OCI-LY3 (cell line): ENCODE data around the gene ANKS1B.

Experiments
- H2AFZ ChIP-seq: fragments of 200-600, 300-600 bp; shearing (Covaris generic); 2 replicates; pipeline ENCODE4 v1.6.0; 2014; ENCODE audit warnings: antibody characterized with exemption, low read depth, low read length
- H3K27ac ChIP-seq: fragments of 200-600, 300-600 bp; sonication (generic); 2 replicates; pipeline ENCODE4 v1.5.1; 2014; ENCODE audit warnings: mild to moderate bottlenecking, low read length, moderate library complexity, mixed read lengths
- H3K27me3 ChIP-seq: fragments of 200-600, 300-600 bp; sonication (generic); 2 replicates; pipeline ENCODE4 v1.6.1; 2014; ENCODE audit warnings: low read depth, low read length, mixed read lengths
- H3K36me3 ChIP-seq: fragments of 200-600, 300-600 bp; sonication (generic); replicated peaks from 2 replicates; pipeline ENCODE3; 2014; ENCODE audit warnings: low read depth, low read length, mixed read lengths
- H3K4me1 ChIP-seq: fragments of 300-600, 200-600 bp; sonication (generic); 2 replicates; pipeline ENCODE4 v1.6.1; 2014; ENCODE audit warnings: low read length, mixed read lengths
- H3K4me2 ChIP-seq: fragments of 200-600, 300-600 bp; sonication (generic); 2 replicates; pipeline ENCODE4 v1.6.1; 2014; ENCODE audit warnings: low read length, mixed read lengths
- H3K4me3 ChIP-seq: fragments of 300-600, 200-600 bp; sonication (generic); 2 replicates; pipeline ENCODE4 v1.5.1; 2014; ENCODE audit warnings: antibody characterized with exemption, mild to moderate bottlenecking, low read length, moderate library complexity
- H3K79me2 ChIP-seq: fragments of 300-600, 200-600 bp; shearing (Covaris generic); 2 replicates; pipeline ENCODE4 v1.6.1; 2014; ENCODE audit warnings: mild to moderate bottlenecking, low read length, mixed read lengths
- H3K9ac ChIP-seq: fragments of 300-600, 200-600 bp; shearing (Covaris generic); 2 replicates; pipeline ENCODE4 v1.6.0; 2014; ENCODE audit warnings: mild to moderate bottlenecking, low read length, moderate library complexity
- H3K9me3 ChIP-seq: fragments of 200-600, 300-600 bp; shearing (Covaris generic); 2 replicates; pipeline ENCODE4 v1.6.1; 2014; ENCODE audit warnings: low read length, mixed read lengths; ENCODE audit not compliant: insufficient read depth
- H4K20me1 ChIP-seq: fragments of 200-600, 300-600 bp; sonication (generic); 2 replicates; pipeline ENCODE4 v1.6.1; 2016; ENCODE audit warnings: low read length, mixed read lengths; ENCODE audit not compliant: insufficient read depth
- EZH2phosphoT487 ChIP-seq: fragments of 200-600 bp; shearing (Covaris generic); IDR thresholded peaks from 2 replicates; pipeline ENCODE4 v1.6.1; 2018; ENCODE audit warnings: antibody characterized with exemption, mixed run types, low read depth
- TF ChIP-seq, protein P1 (sequence below): fragments of 200-600, 300-600 bp; sonication (generic); IDR thresholded peaks from 2 replicates; pipeline ENCODE4 v1.5.1; 2014; ENCODE audit warnings: antibody characterized with exemption, low read length, low read depth

The ANKS1B gene

DNA sequence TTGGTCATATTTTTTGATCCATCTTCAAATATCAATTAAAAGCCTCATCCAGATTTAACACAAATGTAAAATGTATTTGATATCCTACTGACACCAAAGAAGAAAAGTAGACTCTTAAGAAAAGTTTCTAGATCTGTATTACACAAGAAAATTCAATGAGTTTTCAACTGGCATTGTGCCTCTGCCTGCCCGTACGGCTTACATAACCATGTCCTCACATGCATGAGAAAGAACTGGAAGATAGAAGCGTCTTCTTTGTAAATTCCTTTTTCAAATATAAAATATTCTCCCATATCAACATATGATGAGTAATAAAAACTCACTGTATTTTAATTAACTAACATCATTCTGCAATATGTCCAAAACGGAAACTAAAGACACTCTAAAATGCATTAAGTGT lies 7.2 kb downstream of the ANKS1B start:
- Histone ChIP-seq H3K9me3 (0 out of 2 replicates have a peak, but pooled peaks cover 2% of the 10 kb centered on the region), H3K27me3 (peaks cover 16% of the 10 kb centered on the region; the same call in 1 of the 2 replicates), H3K27ac (no peak overlapping the region), H3K79me2 (no peaks in the 10 kb centered on the region), H2AFZ (no peak overlapping the region), H3K9ac (no peak overlapping the region), H3K36me3 (no peaks in the 10 kb centered on the region), H4K20me1 (no peaks in the 10 kb centered on the region), H3K4me2 (no peak overlapping the region), H3K4me1 (no peaks in the 10 kb centered on the region), H3K4me3 (no peak overlapping the region)
- TF ChIP-seq EZH2phosphoT487 = no peak
- TF ChIP-seq, protein P1, sequence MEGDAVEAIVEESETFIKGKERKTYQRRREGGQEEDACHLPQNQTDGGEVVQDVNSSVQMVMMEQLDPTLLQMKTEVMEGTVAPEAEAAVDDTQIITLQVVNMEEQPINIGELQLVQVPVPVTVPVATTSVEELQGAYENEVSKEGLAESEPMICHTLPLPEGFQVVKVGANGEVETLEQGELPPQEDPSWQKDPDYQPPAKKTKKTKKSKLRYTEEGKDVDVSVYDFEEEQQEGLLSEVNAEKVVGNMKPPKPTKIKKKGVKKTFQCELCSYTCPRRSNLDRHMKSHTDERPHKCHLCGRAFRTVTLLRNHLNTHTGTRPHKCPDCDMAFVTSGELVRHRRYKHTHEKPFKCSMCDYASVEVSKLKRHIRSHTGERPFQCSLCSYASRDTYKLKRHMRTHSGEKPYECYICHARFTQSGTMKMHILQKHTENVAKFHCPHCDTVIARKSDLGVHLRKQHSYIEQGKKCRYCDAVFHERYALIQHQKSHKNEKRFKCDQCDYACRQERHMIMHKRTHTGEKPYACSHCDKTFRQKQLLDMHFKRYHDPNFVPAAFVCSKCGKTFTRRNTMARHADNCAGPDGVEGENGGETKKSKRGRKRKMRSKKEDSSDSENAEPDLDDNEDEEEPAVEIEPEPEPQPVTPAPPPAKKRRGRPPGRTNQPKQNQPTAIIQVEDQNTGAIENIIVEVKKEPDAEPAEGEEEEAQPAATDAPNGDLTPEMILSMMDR = no peak

DNA sequence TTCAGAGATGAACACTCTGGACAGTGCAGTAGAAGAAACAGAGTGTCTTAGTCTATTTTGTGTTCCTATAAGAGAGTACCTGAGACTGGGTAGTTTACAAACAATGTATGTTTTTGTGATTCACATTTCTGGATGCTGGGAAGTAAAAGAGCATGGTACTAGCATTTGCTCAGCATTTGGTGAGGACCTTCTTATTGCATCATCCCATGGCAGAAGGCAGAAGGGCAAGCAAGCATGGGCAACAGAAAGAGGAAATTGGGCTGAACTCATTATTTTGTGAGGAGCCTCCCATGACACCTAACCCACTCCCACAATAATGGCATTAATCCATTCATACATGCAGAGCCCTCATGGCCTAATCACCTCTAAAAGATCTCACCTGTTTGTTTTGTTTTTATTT lies 8.0 kb downstream of the ANKS1B start:
- Histone ChIP-seq H3K36me3 (no peaks in the 10 kb centered on the region), H4K20me1 (no peaks in the 10 kb centered on the region), H3K4me1 (no peaks in the 10 kb centered on the region), H3K9ac (no peak overlapping the region), H3K4me3 (no peak overlapping the region), H3K9me3 (0 out of 2 replicates have a peak, but pooled peaks cover 2% of the 10 kb centered on the region), H3K4me2 (no peak overlapping the region), H3K79me2 (no peaks in the 10 kb centered on the region), H3K27me3 (peaks cover 10% of the 10 kb centered on the region; the same call in 1 of the 2 replicates), H3K27ac (no peak overlapping the region), H2AFZ (no peak overlapping the region)
- TF ChIP-seq EZH2phosphoT487 = no peak
- TF ChIP-seq, protein P1 = no peak

DNA sequence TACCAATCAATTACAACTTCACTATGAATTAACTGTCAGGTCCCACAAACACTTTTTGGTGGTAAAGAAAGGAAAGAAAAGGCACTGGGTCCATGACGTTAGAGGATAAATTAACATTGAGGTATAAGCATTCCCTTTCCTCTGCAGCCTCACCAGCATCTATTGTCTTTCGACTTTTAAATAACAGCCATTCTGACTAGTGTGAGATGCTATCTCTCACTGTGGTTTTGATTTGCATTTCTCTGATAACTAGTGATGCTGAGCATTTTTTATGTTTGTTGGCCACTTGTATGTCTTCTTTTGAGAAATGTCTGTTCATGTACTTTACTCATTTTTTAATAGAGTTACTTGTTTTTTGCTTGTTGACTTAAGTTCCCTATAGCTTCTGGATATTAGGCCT lies 9.4 kb downstream of the ANKS1B start:
- Histone ChIP-seq H3K36me3 (no peaks in the 10 kb centered on the region), H3K79me2 (no peaks in the 10 kb centered on the region), H3K9me3 (0 out of 2 replicates have a peak, but pooled peaks cover 2% of the 10 kb centered on the region), H3K9ac (no peak overlapping the region), H3K4me3 (no peak overlapping the region), H2AFZ (no peak overlapping the region), H3K27me3 (peaks cover 9% of the 10 kb centered on the region; the same call in 1 of the 2 replicates), H4K20me1 (no peaks in the 10 kb centered on the region), H3K4me1 (no peaks in the 10 kb centered on the region), H3K4me2 (no peak overlapping the region), H3K27ac (no peak overlapping the region)
- TF ChIP-seq EZH2phosphoT487 = no peak
- TF ChIP-seq, protein P1 = no peak

DNA sequence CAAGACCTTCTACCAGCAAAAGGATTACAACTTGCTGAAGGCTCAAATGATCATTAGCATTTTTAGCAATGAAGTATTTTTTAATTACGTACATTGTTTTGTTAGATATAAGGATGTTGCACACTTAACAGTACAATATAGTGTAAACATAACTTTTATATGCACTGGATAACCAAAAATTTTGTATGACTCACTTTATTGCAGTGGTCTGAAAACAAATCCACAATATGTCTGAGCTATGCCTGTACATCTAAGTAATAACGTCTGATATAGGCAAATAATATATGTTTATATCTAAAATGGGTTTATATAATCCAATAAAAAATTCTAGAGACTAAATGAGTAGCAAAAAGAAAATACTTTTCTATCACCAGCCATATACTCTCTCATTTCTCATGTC lies 10.6 kb downstream of the ANKS1B start:
- H3K4me3 ChIP-seq = no peak overlapping the region
- no peak overlapping the region for H3K9ac ChIP-seq
- no peak overlapping the region for H2AFZ ChIP-seq
- H3K9me3 ChIP-seq = 0 out of 2 replicates have a peak, but pooled peaks cover 2% of the 10 kb centered on the region
- no peaks in the 10 kb centered on the region for H3K79me2 ChIP-seq
- H3K27me3 ChIP-seq = peaks cover 2% of the 10 kb centered on the region; the same call in 1 of the 2 replicates
- H3K27ac ChIP-seq = no peak overlapping the region
- no peak overlapping the region for H3K4me2 ChIP-seq
- no peaks in the 10 kb centered on the region for H4K20me1 ChIP-seq
- no peaks in the 10 kb centered on the region for H3K4me1 ChIP-seq
- H3K36me3 ChIP-seq = no peaks in the 10 kb centered on the region
- TF ChIP-seq, protein P1 = no peak
- TF ChIP-seq EZH2phosphoT487 = no peak
